Mesendoderm (in vitro differentiated cells): ENCODE data around the gene WFIKKN1.

ENCODE experiments used
- DNase-seq: peaks from one replicate; pipeline ENCODE4 v3.0.0; 2013
- H2AK5ac ChIP-seq: 2 replicates; pipeline ENCODE4 v1.6.1; 2013; ENCODE audit warnings: low read length, inconsistent platforms
- H2BK120ac ChIP-seq: 2 replicates; pipeline ENCODE4 v1.6.1; 2013; ENCODE audit warnings: low read depth, mild to moderate bottlenecking, low read length, moderate library complexity, mixed read lengths
- H2BK15ac ChIP-seq: replicated peaks from 2 replicates; pipeline ENCODE4 v1.6.1; 2013; ENCODE audit warnings: low read depth, mild to moderate bottlenecking, moderate library complexity
- H2BK5ac ChIP-seq: 2 replicates; pipeline ENCODE4 v1.6.1; 2013; ENCODE audit warnings: low read length, inconsistent platforms
- H3K18ac ChIP-seq: 2 replicates; pipeline ENCODE4 v1.6.1; 2013; ENCODE audit warnings: mild to moderate bottlenecking, low read length, mixed read lengths
- H3K23ac ChIP-seq: one replicate; pipeline ENCODE4 v1.6.1; 2013; ENCODE audit warnings: low read length
- H3K27ac ChIP-seq: 2 replicates; pipeline ENCODE4 v1.5.1; 2013; ENCODE audit warnings: low read depth, mild to moderate bottlenecking, inconsistent platforms, low read length, moderate library complexity
- H3K27me3 ChIP-seq: 2 replicates; pipeline ENCODE4 v1.6.1; 2013; ENCODE audit warnings: low read length, control low read depth, mild to moderate bottlenecking, inconsistent platforms; ENCODE audit not compliant: insufficient read depth, poor library complexity
- H3K36me3 ChIP-seq: 2 replicates; pipeline ENCODE4 v1.6.1; 2013; ENCODE audit warnings: low read length, inconsistent platforms; ENCODE audit not compliant: control insufficient read depth, insufficient read depth
- H3K4ac ChIP-seq: one replicate; pipeline ENCODE4 v1.6.1; 2013; ENCODE audit warnings: low read depth, mild to moderate bottlenecking, low read length, moderate library complexity
- H3K4me1 ChIP-seq: 2 replicates; pipeline ENCODE4 v1.6.1; 2013; ENCODE audit warnings: low read depth, low read length, inconsistent platforms; ENCODE audit not compliant: control insufficient read depth
- H3K4me2 ChIP-seq: 2 replicates; pipeline ENCODE4 v1.6.1; 2013; ENCODE audit warnings: low read length
- H3K4me3 ChIP-seq: 2 replicates; pipeline ENCODE4 v1.5.1; 2013; ENCODE audit warnings: mild to moderate bottlenecking, low read length
- H3K56ac ChIP-seq: one replicate; pipeline ENCODE4 v1.6.1; 2013; ENCODE audit warnings: low read length
- H3K79me1 ChIP-seq: 2 replicates; pipeline ENCODE4 v1.6.1; 2013; ENCODE audit warnings: low read length, inconsistent platforms
- H3K79me2 ChIP-seq: 2 replicates; pipeline ENCODE4 v1.6.1; 2013; ENCODE audit warnings: mild to moderate bottlenecking, low read length; ENCODE audit not compliant: control insufficient read depth, insufficient read depth
- H3K9ac ChIP-seq: 2 replicates; pipeline ENCODE4 v1.6.1; 2013; ENCODE audit warnings: low read length, inconsistent platforms
- H4K5ac ChIP-seq: one replicate; pipeline ENCODE4 v1.6.1; 2013; ENCODE audit warnings: low read length
- H4K8ac ChIP-seq: one replicate; pipeline ENCODE4 v1.6.1; 2013; ENCODE audit warnings: low read depth, mild to moderate bottlenecking, control low read depth, low read length, moderate library complexity
- WGBS: extraction: QIAGEN DNeasy Blood & Tissue Kit; methylation state at CpG from one replicate; pipeline ENCODE4 v1.1.7; 2013; ENCODE audit warnings: low lambda C conversion rate, missing lambda C conversion rate; ENCODE audit not compliant: insufficient coverage; ENCODE audit errors: extremely low coverage; 5-methylcytosine and 5-hydroxymethylcytosine counted together

The WFIKKN1 gene

GRCh38 chr16:638836-639235, 8.1 kb downstream of the WFIKKN1 start:
- Histone ChIP-seq H3K4me3 (no peak overlapping the region), H3K79me1 (peaks cover 2% of the 10 kb centered on the region), H3K4me2 (no peak overlapping the region), H3K4me1 (peaks cover 3% of the 10 kb centered on the region), H2BK15ac (no peak overlapping the region), H4K5ac (no peak overlapping the region), H2BK120ac (no peak overlapping the region), H2BK5ac (no peak overlapping the region), H3K36me3 (no peaks in the 10 kb centered on the region), H3K27me3 (no peaks in the 10 kb centered on the region), H3K9ac (no peak overlapping the region), H3K4ac (no peak overlapping the region), H4K8ac (no peak overlapping the region), H3K18ac (no peak overlapping the region), H3K79me2 (no peaks in the 10 kb centered on the region), H3K56ac (no peak overlapping the region), H3K23ac (no peak overlapping the region), H3K27ac (no peak overlapping the region), H2AK5ac (no peak overlapping the region)
- DNase-seq = no peak
- WGBS = no CpG with 5 or more reads among the region's 9 CpGs

GRCh38 chr16:640614-641013, 9.8 kb downstream of the WFIKKN1 start:
- H3K36me3 ChIP-seq = no peaks in the 10 kb centered on the region
- no peak overlapping the region for H2AK5ac ChIP-seq
- H3K4me2 ChIP-seq = no peak overlapping the region
- no peak overlapping the region for H3K4me3 ChIP-seq
- H2BK5ac ChIP-seq = no peak overlapping the region
- H3K27me3 ChIP-seq = no peaks in the 10 kb centered on the region
- H3K4ac ChIP-seq = no peak overlapping the region
- no peaks in the 10 kb centered on the region for H3K79me2 ChIP-seq
- DNase-seq = no peak
- H3K79me1 ChIP-seq = no peaks in the 10 kb centered on the region
- H4K8ac ChIP-seq = no peak overlapping the region
- H3K9ac ChIP-seq = no peak overlapping the region
- H4K5ac ChIP-seq = no peak overlapping the region
- no peak overlapping the region for H3K18ac ChIP-seq
- H3K56ac ChIP-seq = no peak overlapping the region
- no CpG with 5 or more reads among the region's 5 CpGs for WGBS
- peaks cover 3% of the 10 kb centered on the region for H3K4me1 ChIP-seq
- H2BK15ac ChIP-seq = no peak overlapping the region
- H3K27ac ChIP-seq = no peak overlapping the region
- no peak overlapping the region for H3K23ac ChIP-seq
- no peak overlapping the region for H2BK120ac ChIP-seq

GRCh38 chr16:641326-642188, 10.8 kb downstream of the WFIKKN1 start, which contains the start of gene MCRIP2:
TSS of gene MCRIP2 (plus strand) at chr16:641828. CDS start at chr16:641992, 164 bp downstream.
- Histone ChIP-seq H2BK15ac (no peak within 1 kb of the TSS), H4K8ac (no peak within 1 kb of the TSS), H2BK120ac (no peak within 1 kb of the TSS), H3K23ac (peak within 1 kb of the TSS; percentile 66), H3K56ac (peak within 1 kb of the TSS; percentile 92), H3K27ac (no peak within 1 kb of the TSS), H3K79me1 (no peaks in the 10 kb centered on the region), H3K4me2 (peak within 1 kb of the TSS; percentile 74), H3K36me3 (no peaks in the 10 kb centered on the region), H3K79me2 (no peaks in the 10 kb centered on the region), H3K18ac (peak within 1 kb of the TSS; percentile 44), H2AK5ac (no peak within 1 kb of the TSS), H3K9ac (peak within 1 kb of the TSS; percentile 81), H2BK5ac (no peak within 1 kb of the TSS), H4K5ac (no peak within 1 kb of the TSS), H3K4me1 (peaks cover 3% of the 10 kb centered on the region), H3K4me3 (peak within 1 kb of the TSS; percentile 39), H3K27me3 (no peaks in the 10 kb centered on the region), H3K4ac (no peak within 1 kb of the TSS)
- WGBS = no CpG with 5 or more reads among the region's 81 CpGs
- DNase-seq = peak; percentile 76

GRCh38 chr16:642189-643049, 11.6 kb downstream of the WFIKKN1 start:
- no peaks in the 10 kb centered on the region for H3K36me3 ChIP-seq
- no peak overlapping the region for H2BK120ac ChIP-seq
- H3K4me3 ChIP-seq = peak overlapping the region; percentile 39
- peak overlapping the region; percentile 78 for H3K9ac ChIP-seq
- H3K79me2 ChIP-seq = no peaks in the 10 kb centered on the region
- no peak overlapping the region for H2BK15ac ChIP-seq
- no CpG with 5 or more reads among the region's 72 CpGs for WGBS
- H3K4ac ChIP-seq = no peak overlapping the region
- peak; percentile 23 for DNase-seq
- H2BK5ac ChIP-seq = no peak overlapping the region
- no peaks in the 10 kb centered on the region for H3K27me3 ChIP-seq
- H4K8ac ChIP-seq = no peak overlapping the region
- no peaks in the 10 kb centered on the region for H3K79me1 ChIP-seq
- peaks cover 3% of the 10 kb centered on the region for H3K4me1 ChIP-seq
- peak overlapping the region; percentile 83 for H3K56ac ChIP-seq
- no peak overlapping the region for H2AK5ac ChIP-seq
- peak overlapping the region; percentile 44 for H3K18ac ChIP-seq
- H4K5ac ChIP-seq = no peak overlapping the region
- no peak overlapping the region for H3K23ac ChIP-seq
- peak overlapping the region; percentile 64 for H3K4me2 ChIP-seq
- no peak overlapping the region for H3K27ac ChIP-seq

- no peak overlapping the region for H3K27ac ChIP-seq
- WGBS = no CpG with 5 or more reads among the region's 13 CpGs
- H2AK5ac ChIP-seq = no peak overlapping the region
- no peak overlapping the region for H3K18ac ChIP-seq
- no peak overlapping the region for H3K4me3 ChIP-seq
- H2BK15ac ChIP-seq = no peak overlapping the region
- H3K23ac ChIP-seq = no peak overlapping the region
- no peaks in the 10 kb centered on the region for H3K79me2 ChIP-seq
- H2BK5ac ChIP-seq = no peak overlapping the region
- no peak overlapping the region for H4K8ac ChIP-seq
- no peak overlapping the region for H3K4ac ChIP-seq
- no peaks in the 10 kb centered on the region for H3K79me1 ChIP-seq
- H3K36me3 ChIP-seq = no peaks in the 10 kb centered on the region
- no peak overlapping the region for H4K5ac ChIP-seq
- H3K4me1 ChIP-seq = no peaks in the 10 kb centered on the region
- H3K9ac ChIP-seq = no peak overlapping the region
- no peak overlapping the region for H2BK120ac ChIP-seq
- no peak overlapping the region for H3K56ac ChIP-seq
- DNase-seq = no peak
- H3K4me2 ChIP-seq = no peak overlapping the region
- H3K27me3 ChIP-seq = no peaks in the 10 kb centered on the region
These were observed 12.2 kb downstream of the WFIKKN1 start for GRCh38 chr16:643050-643368.
